ELF-1 (cell line): ENCODE results near the gene RAPGEF6.

ENCODE experiments used
- DNase-seq: peaks from one replicate; pipeline ENCODE4 v3.0.0-alpha.2; 2016; ENCODE audit warnings: low read depth, low spot score

RAPGEF6 gene

GRCh38 chr5:131548176-131548575 is 86.9 kb downstream of the RAPGEF6 start:
- DNase-seq, result no peak

- DNase-seq, result no peak
These were observed 89.2 kb downstream of the RAPGEF6 start for GRCh38 chr5:131545845-131546244.

GRCh38 chr5:131542723-131543122 is 92.3 kb downstream of the RAPGEF6 start:
- no peak for DNase-seq

GRCh38 chr5:131541762-131542161 is 93.3 kb downstream of the RAPGEF6 start:
- DNase-seq, result no peak

GRCh38 chr5:131541071-131541470 is 94.0 kb downstream of the RAPGEF6 start:
- DNase-seq, result no peak

GRCh38 chr5:131539251-131539650 is 95.8 kb downstream of the RAPGEF6 start:
- no peak for DNase-seq

- no peak for DNase-seq
These were observed 96.8 kb downstream of the RAPGEF6 start for GRCh38 chr5:131538177-131538593.

- no peak for DNase-seq
These were observed 98.1 kb downstream of the RAPGEF6 start for GRCh38 chr5:131536850-131537448.

- DNase-seq, result no peak
These were observed 98.7 kb downstream of the RAPGEF6 start for GRCh38 chr5:131536211-131536826.

GRCh38 chr5:131534974-131535373 is 100.1 kb downstream of the RAPGEF6 start:
- no peak for DNase-seq

GRCh38 chr5:131533836-131534235 is 101.2 kb downstream of the RAPGEF6 start:
- DNase-seq, result no peak

GRCh38 chr5:131532031-131532640 is 102.9 kb downstream of the RAPGEF6 start:
- DNase-seq, result no peak

- no peak for DNase-seq
These were observed 104.2 kb downstream of the RAPGEF6 start for GRCh38 chr5:131530706-131531331.

GRCh38 chr5:131528682-131529081 is 106.3 kb downstream of the RAPGEF6 start:
- no peak for DNase-seq

- DNase-seq, result no peak
These were observed 109.2 kb downstream of the RAPGEF6 start for GRCh38 chr5:131525805-131526204.

GRCh38 chr5:131524431-131524830 is 110.6 kb downstream of the RAPGEF6 start:
- no peak for DNase-seq

GRCh38 chr5:131523500-131524185 is 111.4 kb downstream of the RAPGEF6 start:
- no peak for DNase-seq

GRCh38 chr5:131521252-131521651 is 113.8 kb downstream of the RAPGEF6 start:
- DNase-seq, result no peak

GRCh38 chr5:131515348-131515747 is 119.7 kb downstream of the RAPGEF6 start:
- no peak for DNase-seq

- DNase-seq, result no peak
These were observed 120.4 kb downstream of the RAPGEF6 start for GRCh38 chr5:131514316-131515283.

- no peak for DNase-seq
These were observed 121.2 kb downstream of the RAPGEF6 start for GRCh38 chr5:131513780-131514179.
